Stimulated activated CD4-positive, alpha-beta T cell treated with anti-CD3 and anti-CD28 coated beads, TNF-alpha, amount 100 ng/mL, for 48 hours (primary cell): Measurements from ENCODE around the gene TPRG1.

Experiments used
- DNase-seq, 3 donors: peaks; one replicate each; pipeline ENCODE4 v3.0.0-alpha.2; 2020; ENCODE audit warnings: low read depth in 3 of 3

The TPRG1 gene

GRCh38 chr3:189353988-189354889 is 182.5 kb downstream of the TPRG1 start:
- DNase-seq = no peak

- no peak for DNase-seq
Observed at GRCh38 chr3:189355115-189355480, 183.3 kb downstream of the TPRG1 start.

GRCh38 chr3:189355481-189356201 is 183.9 kb downstream of the TPRG1 start:
- no peak for DNase-seq

GRCh38 chr3:189360291-189360690 is 188.5 kb downstream of the TPRG1 start:
- no peak for DNase-seq

- DNase-seq = no peak
Observed at GRCh38 chr3:189361103-189361835, 189.5 kb downstream of the TPRG1 start.

GRCh38 chr3:189363590-189364255 is 192.0 kb downstream of the TPRG1 start:
- DNase-seq = no peak

GRCh38 chr3:189365609-189366564 is 194.1 kb downstream of the TPRG1 start:
- DNase-seq = no peak

GRCh38 chr3:189368384-189368783 is 196.6 kb downstream of the TPRG1 start:
- DNase-seq = no peak

GRCh38 chr3:189369636-189370035 is 197.9 kb downstream of the TPRG1 start:
- DNase-seq = no peak

GRCh38 chr3:189372243-189372642 is 200.5 kb downstream of the TPRG1 start:
- DNase-seq = no peak
